Activated CD8-positive, alpha-beta T cell treated with anti-CD3 and anti-CD28 coated beads, Interleukin-2, amount 10 ng/mL, durations not matched to agents 7 days and 5 days (primary cell): ENCODE results near the gene ASTE1. TPM values are rescaled to one million over a fixed set of nuclear protein-coding genes. Genes with fewer than 3 reads are reported as not detected.

Experiments used
- ATAC-seq: fragments of 150-1000 bp; cut with Tn5 transposase; one replicate; pipeline ENCODE4 v1.10.0; 2021; ENCODE audit warnings: moderate library complexity
- CTCF ChIA-PET: fragments of 350-600 bp; sonication (Branson Sonifier 250); formaldehyde crosslinking; loops from one replicate; lab custom pipeline; 2021; ENCODE audit warnings: antibody characterized with exemption; lab: Charles Lee
- POLR2A ChIA-PET: fragments of 350-600 bp; sonication (Branson Sonifier 250); formaldehyde crosslinking; loops from one replicate; lab custom pipeline; 2021; ENCODE audit warnings: antibody characterized with exemption; lab: Charles Lee
- DNase-seq: peaks from one replicate; pipeline ENCODE4 v3.0.0-alpha.2; 2020
- H3K27ac Mint-ChIP-seq: one replicate; pipeline ENCODE4 v1.8.0; 2021; ENCODE audit warnings: mild to moderate bottlenecking, mixed read lengths
- H3K27me3 Mint-ChIP-seq: one replicate; pipeline ENCODE4 v1.8.0; 2021; ENCODE audit warnings: low read depth, mixed read lengths
- H3K36me3 Mint-ChIP-seq: one replicate; pipeline ENCODE4 v1.8.0; 2021; ENCODE audit warnings: low read depth, mixed read lengths
- H3K4me1 Mint-ChIP-seq: one replicate; pipeline ENCODE4 v1.8.0; 2021; ENCODE audit warnings: low read depth, mixed read lengths
- H3K4me3 Mint-ChIP-seq: one replicate; pipeline ENCODE4 v1.8.0; 2021; ENCODE audit warnings: mild to moderate bottlenecking, mixed read lengths
- H3K9me3 Mint-ChIP-seq: one replicate; pipeline ENCODE4 v1.8.0; 2022; ENCODE audit warnings: mixed read lengths; ENCODE audit not compliant: insufficient read depth
- total RNA-seq, 2 experiments: library from RNA; stranded (reverse); gene quantifications; one replicate each; pipeline ENCODE4 v1.2.3, GENCODE V29; 2021

ASTE1 gene
- total RNA-seq, 2 experiments from 2014 or later: 11.7 to 14.0 TPM

DNA sequence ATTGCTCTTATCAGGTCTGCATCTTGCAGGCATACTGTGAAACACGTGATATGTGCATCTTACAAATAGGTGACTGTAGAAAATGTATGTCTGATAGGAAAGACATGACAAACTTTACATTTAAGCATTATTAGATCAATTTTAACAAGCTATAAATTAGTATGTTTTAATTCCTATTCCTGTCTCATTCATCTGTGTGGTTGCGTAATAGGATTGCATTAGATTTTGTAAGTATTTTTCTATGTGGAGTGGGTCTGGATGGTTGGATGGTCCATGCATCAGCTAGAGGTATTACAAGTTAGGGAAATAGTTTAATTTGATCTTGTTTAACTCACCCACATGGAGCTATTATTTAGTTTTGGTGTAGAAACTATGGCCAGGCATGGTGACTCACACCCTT, 18.8 kb downstream of the ASTE1 start:
- Mint-ChIP-seq H3K4me1 (peaks cover 11% of the 10 kb centered on the region), H3K9me3 (no peaks in the 10 kb centered on the region), H3K36me3 (peaks cover 47% of the 10 kb centered on the region), H3K27ac (no peak overlapping the region), H3K4me3 (no peak overlapping the region), H3K27me3 (no peaks in the 10 kb centered on the region)
- DNase-seq: no peak
- ChIA-PET CTCF (no interaction called here), POLR2A (interaction anchor here (0.7 to 2.1 kb wide), 4 partner anchors 9 to 148 kb away, joined by 3 to 7 read pairs (median 3); partner anchors contain the start of genes ASTE1 and NEK11)
- no peak for ATAC-seq

DNA sequence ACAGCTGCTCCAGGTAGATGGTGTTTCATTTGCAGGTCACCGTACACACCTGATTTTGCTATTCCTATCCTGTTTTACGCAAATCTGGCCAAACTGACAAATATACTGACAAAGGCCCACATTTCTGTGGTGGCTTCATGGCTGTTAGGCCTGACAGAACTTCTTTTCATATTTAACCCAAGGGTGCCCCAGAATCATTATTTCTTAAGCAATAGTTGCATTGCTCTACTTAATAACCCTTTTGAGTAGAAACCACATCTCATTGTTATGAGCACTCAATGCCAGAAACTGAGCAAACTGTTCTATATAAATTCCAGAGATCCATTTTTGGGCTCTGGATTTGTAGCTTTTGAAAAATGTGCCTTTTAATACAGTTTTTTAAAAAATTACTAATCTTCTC, 19.4 kb downstream of the ASTE1 start:
- POLR2A ChIA-PET: interaction anchor here (0.7 to 2.1 kb wide), 3 partner anchors 10 to 19 kb away, joined by 3 to 7 read pairs (median 3); partner anchors contain the start of genes ASTE1 and NEK11
- H3K4me1 Mint-ChIP-seq: peaks cover 11% of the 10 kb centered on the region
- H3K27me3 Mint-ChIP-seq: no peaks in the 10 kb centered on the region
- DNase-seq: no peak
- H3K36me3 Mint-ChIP-seq: peaks cover 50% of the 10 kb centered on the region
- no peak for ATAC-seq
- no peak overlapping the region for H3K27ac Mint-ChIP-seq
- CTCF ChIA-PET: no interaction called here
- no peak overlapping the region for H3K4me3 Mint-ChIP-seq
- no peaks in the 10 kb centered on the region for H3K9me3 Mint-ChIP-seq

DNA sequence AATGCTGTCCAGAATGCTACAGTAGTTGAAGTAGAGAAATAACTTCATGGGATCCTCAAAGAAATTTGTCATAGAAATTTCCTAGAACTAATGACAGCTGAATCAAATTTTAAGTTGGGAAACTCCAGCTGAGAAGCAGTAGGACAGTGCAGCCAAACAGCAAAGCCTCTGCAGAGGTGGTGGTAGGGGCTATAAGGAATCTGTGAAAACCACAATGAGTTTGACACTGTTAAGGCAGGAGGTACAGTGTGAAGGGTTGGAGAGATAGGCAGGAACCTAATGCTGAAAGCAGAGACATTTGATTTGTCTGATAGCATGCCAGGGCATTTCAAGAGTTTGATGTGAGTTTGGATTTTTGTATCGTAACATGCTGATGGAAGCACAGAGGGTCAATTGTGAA, 22.0 kb downstream of the ASTE1 start:
- ATAC-seq: no peak
- Mint-ChIP-seq H3K27ac (peak overlapping the region; percentile 35), H3K36me3 (peaks cover 53% of the 10 kb centered on the region), H3K9me3 (no peaks in the 10 kb centered on the region), H3K4me3 (no peak overlapping the region), H3K27me3 (no peaks in the 10 kb centered on the region), H3K4me1 (peaks cover 11% of the 10 kb centered on the region)
- DNase-seq: no peak
- ChIA-PET POLR2A (no interaction called here), CTCF (interaction anchor here (1.2 kb wide), 1 partner anchor 11 kb away, joined by 3 read pairs; no protein-coding TSS in a partner anchor)

DNA sequence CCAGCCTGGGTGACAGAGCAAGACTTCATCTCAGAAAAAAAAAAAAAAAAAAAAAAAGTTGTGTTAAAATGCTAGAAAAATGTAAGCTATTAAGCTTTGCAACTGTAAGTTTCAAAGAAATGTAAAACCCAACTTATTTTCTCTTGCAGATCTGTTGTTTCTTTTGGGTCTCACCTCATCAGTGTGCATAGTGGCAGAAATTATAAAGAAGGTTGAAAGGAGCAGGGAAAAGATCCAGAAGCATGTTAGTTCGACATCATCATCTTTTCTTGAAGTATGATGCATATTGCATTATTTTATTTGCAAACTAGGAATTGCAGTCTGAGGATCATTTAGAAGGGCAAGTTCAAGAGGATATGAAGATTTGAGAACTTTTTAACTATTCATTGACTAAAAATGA, 25.6 kb downstream of the ASTE1 start:
- POLR2A ChIA-PET: no interaction called here
- H3K27ac Mint-ChIP-seq: no peak overlapping the region
- ATAC-seq (no peak), DNase-seq (no peak)
- no peak overlapping the region for H3K4me3 Mint-ChIP-seq
- CTCF ChIA-PET: no interaction called here
- no peaks in the 10 kb centered on the region for H3K27me3 Mint-ChIP-seq
- peaks cover 11% of the 10 kb centered on the region for H3K4me1 Mint-ChIP-seq
- no peaks in the 10 kb centered on the region for H3K9me3 Mint-ChIP-seq
- H3K36me3 Mint-ChIP-seq: peaks cover 52% of the 10 kb centered on the region

DNA sequence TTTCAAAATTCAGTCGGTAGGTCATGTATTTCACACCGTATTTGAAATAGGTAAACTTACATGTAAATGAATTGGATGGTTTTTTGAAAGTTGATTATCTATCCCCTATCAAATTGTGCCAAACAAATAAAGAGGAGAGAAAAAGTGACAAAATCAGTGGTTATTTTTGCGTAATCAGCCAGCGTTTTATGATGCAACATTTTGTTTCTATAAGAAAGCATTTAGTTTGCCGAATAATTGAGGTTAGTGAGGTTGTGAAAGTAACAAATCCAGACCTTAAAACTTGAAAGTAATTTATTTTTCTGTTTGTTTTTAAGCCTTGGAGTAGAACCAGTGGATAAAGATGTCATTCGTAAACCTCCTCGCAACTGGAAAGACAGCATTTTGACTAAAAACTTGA, 29.3 kb downstream of the ASTE1 start:
- no peak for DNase-seq
- Mint-ChIP-seq H3K4me1 (no peaks in the 10 kb centered on the region), H3K36me3 (peaks cover 27% of the 10 kb centered on the region), H3K27ac (no peak overlapping the region), H3K9me3 (no peaks in the 10 kb centered on the region), H3K27me3 (no peaks in the 10 kb centered on the region), H3K4me3 (no peak overlapping the region)
- ATAC-seq: no peak
- ChIA-PET POLR2A (no interaction called here), CTCF (no interaction called here)

DNA sequence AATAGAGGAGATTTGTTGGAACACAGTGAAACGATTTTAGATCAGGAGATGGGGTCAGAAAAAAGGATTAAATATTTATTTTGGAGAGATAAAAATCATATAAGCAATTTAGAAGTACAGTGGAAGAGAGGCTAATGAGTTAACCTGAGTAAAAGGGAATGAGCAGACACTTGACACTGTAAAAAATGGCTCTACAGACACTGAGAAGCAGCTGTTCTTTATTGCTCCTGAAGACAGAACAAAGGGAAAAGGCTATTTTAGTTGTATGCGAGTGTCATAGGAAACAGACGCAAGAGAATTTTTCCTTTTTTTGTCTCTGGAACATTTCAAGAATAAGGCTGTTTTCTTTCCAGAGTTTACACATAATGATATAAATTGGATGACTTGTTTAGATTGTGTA, 34.3 kb downstream of the ASTE1 start:
- ChIA-PET POLR2A (no interaction called here), CTCF (interaction anchor here (1.3 kb wide), 1 partner anchor 13 kb away, joined by 3 read pairs; no protein-coding TSS in a partner anchor)
- no peak for ATAC-seq
- no peak for DNase-seq
- no peaks in the 10 kb centered on the region for H3K4me1 Mint-ChIP-seq
- peaks cover 15% of the 10 kb centered on the region for H3K36me3 Mint-ChIP-seq
- H3K9me3 Mint-ChIP-seq: no peaks in the 10 kb centered on the region
- H3K27me3 Mint-ChIP-seq: no peaks in the 10 kb centered on the region
- no peak overlapping the region for H3K4me3 Mint-ChIP-seq
- H3K27ac Mint-ChIP-seq: no peak overlapping the region

DNA sequence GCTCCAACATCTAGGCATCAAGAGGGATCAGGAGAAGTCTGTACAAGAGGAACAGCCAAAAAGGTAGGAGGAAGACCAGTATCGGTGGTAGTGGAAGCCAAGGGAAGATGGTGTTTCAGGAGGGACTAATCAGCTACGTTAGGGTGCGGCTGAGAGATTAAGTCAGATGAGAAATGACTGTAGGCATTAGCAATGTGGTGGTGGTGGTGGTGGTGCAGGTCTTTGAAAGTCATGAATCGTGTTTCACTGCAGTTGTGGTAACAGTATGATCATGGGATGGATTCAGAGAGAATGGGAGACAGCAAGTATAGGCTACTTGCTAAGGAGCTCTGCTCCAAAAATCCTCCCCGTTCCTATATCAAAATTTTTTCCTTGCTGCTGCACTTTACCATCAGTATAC, 35.5 kb downstream of the ASTE1 start:
- Mint-ChIP-seq H3K36me3 (peaks cover 12% of the 10 kb centered on the region), H3K4me1 (no peaks in the 10 kb centered on the region), H3K27ac (no peak overlapping the region), H3K4me3 (no peak overlapping the region), H3K27me3 (no peaks in the 10 kb centered on the region), H3K9me3 (no peaks in the 10 kb centered on the region)
- ChIA-PET CTCF (no interaction called here), POLR2A (no interaction called here)
- no peak for DNase-seq
- ATAC-seq: no peak

DNA sequence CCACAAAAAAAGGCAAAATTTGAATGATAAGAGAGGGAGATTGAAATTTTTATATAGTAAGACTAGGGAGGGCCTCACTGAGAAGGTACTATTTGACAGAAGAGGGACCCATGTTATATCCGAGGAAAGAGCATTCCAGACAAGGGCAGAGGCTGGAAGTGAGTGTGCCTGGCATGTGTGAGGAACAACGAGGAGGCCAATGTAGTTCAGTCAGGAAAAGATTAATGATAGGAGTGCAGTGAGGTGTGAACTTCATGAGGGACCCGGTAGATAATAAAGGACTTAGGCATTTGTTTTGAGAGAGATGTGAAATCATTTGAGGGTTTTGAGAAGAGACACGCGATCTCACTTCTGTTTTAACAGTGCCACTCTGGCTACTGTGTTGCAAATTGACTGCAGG, 36.3 kb downstream of the ASTE1 start:
- ChIA-PET POLR2A (no interaction called here), CTCF (no interaction called here)
- Mint-ChIP-seq H3K36me3 (peaks cover 12% of the 10 kb centered on the region), H3K9me3 (no peaks in the 10 kb centered on the region), H3K4me1 (no peaks in the 10 kb centered on the region), H3K27ac (no peak overlapping the region), H3K4me3 (no peak overlapping the region), H3K27me3 (no peaks in the 10 kb centered on the region)
- DNase-seq (no peak), ATAC-seq (no peak)

DNA sequence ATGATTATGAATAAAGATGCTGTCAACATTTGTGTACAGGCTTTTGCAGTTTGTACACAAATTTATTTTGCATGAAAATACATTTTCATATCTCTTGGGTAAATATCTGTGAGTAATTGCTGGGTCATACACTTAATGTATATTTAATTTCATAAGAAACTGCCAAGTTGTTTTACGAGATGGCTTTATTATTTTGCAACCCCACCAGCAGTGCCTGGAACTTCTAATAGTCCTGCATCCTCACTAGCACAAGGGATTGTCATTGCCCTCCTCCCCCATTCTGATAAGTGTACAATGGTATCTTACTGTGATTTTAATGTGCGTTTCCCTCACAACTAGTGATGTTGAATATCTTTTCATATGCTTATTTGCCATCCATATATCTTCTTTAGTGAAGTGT, 45.2 kb downstream of the ASTE1 start:
- ATAC-seq: no peak

DNA sequence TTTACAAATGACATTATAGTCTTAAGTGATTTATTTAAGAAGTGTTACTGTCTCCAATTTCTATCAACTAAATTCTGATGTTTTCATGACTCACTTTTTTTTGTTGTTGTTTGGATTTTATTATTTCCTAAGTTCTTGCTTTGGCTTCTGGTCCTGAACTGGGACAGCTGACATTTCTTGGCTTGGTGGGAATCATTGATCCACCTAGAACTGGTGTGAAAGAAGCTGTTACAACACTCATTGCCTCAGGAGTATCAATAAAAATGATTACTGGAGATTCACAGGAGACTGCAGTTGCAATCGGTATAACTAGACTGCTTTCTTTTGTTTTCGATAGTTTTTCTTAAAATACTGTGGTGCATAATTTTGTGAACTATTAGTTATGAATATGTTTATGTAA, 47.5 kb downstream of the ASTE1 start:
- no peaks in the 10 kb centered on the region for H3K9me3 Mint-ChIP-seq
- no peak for ATAC-seq
- no peak overlapping the region for H3K27ac Mint-ChIP-seq
- H3K27me3 Mint-ChIP-seq: no peaks in the 10 kb centered on the region
- ChIA-PET CTCF (no interaction called here), POLR2A (no interaction called here)
- H3K4me1 Mint-ChIP-seq: no peaks in the 10 kb centered on the region
- no peak for DNase-seq
- H3K4me3 Mint-ChIP-seq: no peak overlapping the region
- H3K36me3 Mint-ChIP-seq: peaks cover 17% of the 10 kb centered on the region

More for the DNA sequence above, 45.2 kb downstream of the ASTE1 start:
- no peak for DNase-seq
- Mint-ChIP-seq H3K36me3 (peaks cover 18% of the 10 kb centered on the region), H3K27ac (no peak overlapping the region), H3K27me3 (no peaks in the 10 kb centered on the region), H3K9me3 (no peaks in the 10 kb centered on the region), H3K4me1 (no peaks in the 10 kb centered on the region), H3K4me3 (no peak overlapping the region)
- ChIA-PET POLR2A (no interaction called here), CTCF (no interaction called here)

DNA sequence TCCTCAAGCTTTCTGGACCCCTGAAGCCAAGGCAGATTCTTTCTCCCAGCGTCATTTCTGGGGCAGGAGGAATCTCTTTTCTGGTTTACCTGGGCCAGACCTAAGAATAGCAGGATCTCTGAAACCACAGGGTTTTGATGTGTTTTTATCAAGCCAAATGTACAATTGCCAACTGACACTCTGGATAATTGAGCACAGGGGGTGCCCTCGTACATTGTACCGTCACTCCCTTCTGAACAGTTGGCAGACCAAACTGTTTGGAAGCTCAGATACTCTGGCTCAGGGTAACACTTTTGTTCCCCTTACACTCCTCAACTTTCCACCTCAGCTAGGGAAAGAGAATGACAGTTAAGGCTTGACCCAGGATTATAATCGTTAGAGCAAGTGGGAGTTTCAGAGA, 49.9 kb downstream of the ASTE1 start:
- Mint-ChIP-seq H3K27me3 (no peaks in the 10 kb centered on the region), H3K27ac (no peak overlapping the region), H3K9me3 (no peaks in the 10 kb centered on the region), H3K4me1 (no peaks in the 10 kb centered on the region), H3K4me3 (no peak overlapping the region), H3K36me3 (peaks cover 25% of the 10 kb centered on the region)
- ChIA-PET CTCF (no interaction called here), POLR2A (no interaction called here)
- ATAC-seq (no peak), DNase-seq (no peak)

DNA sequence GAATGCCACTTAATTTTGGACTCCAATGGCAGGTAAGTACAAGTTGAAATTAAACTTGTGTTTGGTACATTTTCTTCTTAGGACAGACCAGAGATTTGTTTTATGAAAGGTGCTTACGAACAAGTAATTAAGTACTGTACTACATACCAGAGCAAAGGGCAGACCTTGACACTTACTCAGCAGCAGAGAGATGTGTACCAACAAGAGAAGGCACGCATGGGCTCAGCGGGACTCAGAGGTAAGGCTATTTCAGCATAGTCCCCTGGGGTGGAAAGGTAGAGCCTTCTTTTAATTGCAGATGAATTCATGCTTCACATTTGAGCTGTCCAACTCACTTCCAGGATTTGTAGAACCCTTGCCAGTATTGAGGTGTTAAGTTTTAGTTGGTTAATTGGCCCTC, 51.4 kb downstream of the ASTE1 start:
- DNase-seq: no peak
- no peak overlapping the region for H3K4me3 Mint-ChIP-seq
- H3K9me3 Mint-ChIP-seq: no peaks in the 10 kb centered on the region
- H3K36me3 Mint-ChIP-seq: peaks cover 30% of the 10 kb centered on the region
- H3K4me1 Mint-ChIP-seq: no peaks in the 10 kb centered on the region
- POLR2A ChIA-PET: no interaction called here
- ATAC-seq: no peak
- CTCF ChIA-PET: interaction anchor here (0.8 kb wide), 1 partner anchor 9 kb away, joined by 3 read pairs; no protein-coding TSS in a partner anchor
- no peaks in the 10 kb centered on the region for H3K27me3 Mint-ChIP-seq
- H3K27ac Mint-ChIP-seq: no peak overlapping the region

DNA sequence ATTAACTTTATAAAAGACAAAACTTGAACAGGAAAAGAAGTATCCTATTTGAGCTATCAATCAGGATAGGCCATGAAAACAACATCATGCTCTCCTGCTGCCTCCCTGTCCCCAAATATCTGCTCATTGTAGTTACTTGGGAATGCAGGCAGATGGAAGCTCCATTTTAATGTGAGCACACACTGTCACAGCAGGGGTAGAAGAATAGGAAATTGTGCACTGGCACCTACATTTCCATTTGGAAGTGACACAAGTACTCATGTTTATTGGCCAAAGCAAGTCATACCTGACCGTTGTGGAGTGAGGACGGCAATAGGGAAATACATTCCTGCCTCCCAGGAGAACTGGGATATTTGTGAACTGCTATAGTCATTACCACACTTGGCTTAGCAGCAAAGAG, 52.4 kb downstream of the ASTE1 start:
- H3K9me3 Mint-ChIP-seq: no peaks in the 10 kb centered on the region
- ChIA-PET POLR2A (no interaction called here), CTCF (interaction anchor here (0.7 to 0.8 kb wide), 3 partner anchors 8 to 215 kb away, joined by 3 read pairs; no protein-coding TSS in a partner anchor)
- ATAC-seq (no peak), DNase-seq (no peak)
- H3K4me1 Mint-ChIP-seq: no peaks in the 10 kb centered on the region
- no peak overlapping the region for H3K4me3 Mint-ChIP-seq
- H3K27ac Mint-ChIP-seq: no peak overlapping the region
- H3K36me3 Mint-ChIP-seq: peaks cover 32% of the 10 kb centered on the region
- H3K27me3 Mint-ChIP-seq: no peaks in the 10 kb centered on the region
